ENCODE data around the gene SH2D1A.

SH2D1A gene

GRCh38 chrX:124421898-124422655 lies 75.7 kb downstream of the SH2D1A start:
- no peak for DNase-seq (ENCODE audit: low read depth in 2 of 2)
